ENCODE measurements around the gene WFIKKN2.

DNA sequence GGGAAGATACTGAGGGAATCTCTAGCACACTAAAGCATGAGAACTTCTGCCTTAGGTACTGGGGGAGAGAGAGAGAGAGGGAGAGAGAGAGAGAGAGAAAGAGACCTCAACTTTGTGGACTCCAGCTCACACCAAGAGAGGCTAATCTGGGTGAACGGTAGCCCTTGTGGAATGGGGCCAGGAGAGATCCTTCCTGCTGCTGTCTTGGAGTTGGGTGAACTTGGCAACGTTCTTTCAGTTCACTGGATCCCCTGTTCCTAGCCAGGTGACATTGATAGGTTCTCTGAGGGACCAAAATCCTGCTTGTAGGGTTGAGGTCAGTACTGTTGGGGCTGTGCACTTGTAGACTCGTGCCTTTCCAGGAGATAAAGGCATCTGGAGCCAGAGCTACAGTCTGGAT, 26.5 kb upstream of the WFIKKN2 start:
- TF ChIP-seq, protein P1, sequence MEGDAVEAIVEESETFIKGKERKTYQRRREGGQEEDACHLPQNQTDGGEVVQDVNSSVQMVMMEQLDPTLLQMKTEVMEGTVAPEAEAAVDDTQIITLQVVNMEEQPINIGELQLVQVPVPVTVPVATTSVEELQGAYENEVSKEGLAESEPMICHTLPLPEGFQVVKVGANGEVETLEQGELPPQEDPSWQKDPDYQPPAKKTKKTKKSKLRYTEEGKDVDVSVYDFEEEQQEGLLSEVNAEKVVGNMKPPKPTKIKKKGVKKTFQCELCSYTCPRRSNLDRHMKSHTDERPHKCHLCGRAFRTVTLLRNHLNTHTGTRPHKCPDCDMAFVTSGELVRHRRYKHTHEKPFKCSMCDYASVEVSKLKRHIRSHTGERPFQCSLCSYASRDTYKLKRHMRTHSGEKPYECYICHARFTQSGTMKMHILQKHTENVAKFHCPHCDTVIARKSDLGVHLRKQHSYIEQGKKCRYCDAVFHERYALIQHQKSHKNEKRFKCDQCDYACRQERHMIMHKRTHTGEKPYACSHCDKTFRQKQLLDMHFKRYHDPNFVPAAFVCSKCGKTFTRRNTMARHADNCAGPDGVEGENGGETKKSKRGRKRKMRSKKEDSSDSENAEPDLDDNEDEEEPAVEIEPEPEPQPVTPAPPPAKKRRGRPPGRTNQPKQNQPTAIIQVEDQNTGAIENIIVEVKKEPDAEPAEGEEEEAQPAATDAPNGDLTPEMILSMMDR (IDR thresholded peaks at IDR 0.05 in 4 of 5, conservative IDR thresholded peaks at IDR 0.05 in 1 of 5): no peak
- no peak for TF ChIP-seq POLR2A (IDR thresholded peaks at IDR 0.05)
